Pancreas (tissue), 10 donors: ENCODE data around the gene VKORC1. TPM values are rescaled to one million over a fixed set of nuclear protein-coding genes. Genes with fewer than 3 reads are reported as not detected.

ENCODE experiments used
- ATAC-seq, 4 donors: fragments of 200-7000 bp; cut with Tn5 transposase; one replicate each; pipeline versions ENCODE4 v1.8.0 to v1.9.1; 2020; ENCODE audit warnings: mild to moderate bottlenecking in 4 of 4, moderate library complexity in 4 of 4
- DNase-seq, 6 donors: peaks; one replicate each; pipeline ENCODE4 v3.0.0-alpha.2; 2020
- FAIRE-seq: peaks from 2 replicates; lab custom pipeline; 2012; peaks lifted over from hg19 to GRCh38; lab: Jason Lieb, UNC
- H3K27ac ChIP-seq, 4 donors: fragments of 200-600 bp; sonication (generic); 1 replicate in 3 of 4; 2 replicates in 1 of 4; pipeline versions ENCODE4 v1.5.0 to v1.8.0; 2020
- H3K27me3 ChIP-seq, 4 donors: fragments of 200-600 bp; one replicate each; pipeline ENCODE4 v1.8.0; 2021
- H3K36me3 ChIP-seq, 3 donors: fragments of 200-600 bp; sonication (generic) in 1 of 3; one replicate each; pipeline versions ENCODE4 v1.5.0 to v1.8.0; 2020 to 2021
- H3K4me1 ChIP-seq, 3 donors: fragments of 200-600 bp; one replicate each; pipeline ENCODE4 v1.8.0; 2021
- H3K4me3 ChIP-seq, 4 donors: fragments of 200-600 bp; sonication (generic) in 2 of 4; one replicate each; pipeline versions ENCODE4 v1.5.0 to v1.8.0; 2020 to 2021
- H3K9me3 ChIP-seq, 4 donors: fragments of 200-600 bp; one replicate each; pipeline ENCODE4 v1.8.0; 2021
- CTCF ChIP-seq, 4 donors: fragments of 200-600 bp; sonication (generic) in 3 of 4; IDR thresholded peaks; one replicate each; pipeline versions ENCODE4 v1.5.0 to v1.8.0; 2021; ENCODE audit warnings: antibody characterized with exemption in 4 of 4
- WGBS, 2 donors: extraction: QIAGEN DNeasy Blood & Tissue Kit; methylation state at CpG; one replicate each; pipeline ENCODE4 v1.1.7; 2013; 5-methylcytosine and 5-hydroxymethylcytosine counted together
- intact Hi-C, 3 donors: fragments of 100-400 bp; cut with DNase I; formaldehyde crosslinking; loops; one replicate each; pipeline versions ENCODE4 v1.11.1 to v1.14.2; 2022
- polyA plus RNA-seq, 2 donors: library from polyadenylated mRNA; stranded (reverse); fragments of 200-250 nt; gene quantifications; one replicate each; pipeline ENCODE4 v1.2.3, GENCODE V29; 2013
- total RNA-seq, 6 donors: library from RNA; stranded (reverse); fragmentation: NEBNext Ultra II Directional in 4 of 6; extraction: Animal tissue kit (Norgen Biotek cat#: 25700) in 4 of 6; gene quantifications; one replicate each; pipeline versions ENCODE4 v1.2.1 to v1.2.4, GENCODE V29; 2021 to 2023
- donor health status: healthy with polysubstance abuse.
- donor health status: DM: no; HTN: no; CAD: no; lungs with moderate emphysema.
- donor health status: DM: no; HTN: no; CAD: no.
- donor health status: control.
- donor health status: control.
- donor health status: Bipolar disorder and iron deficiency.
- donor health status: DM: yes; HTN: yes; CAD: no.
- donor health status: DM: no; HTN: no; CAD: no.
- donor health status: DM: no; HTN: no; CAD: no.
- donor health status: DM: yes; HTN: yes; CAD: no.

The VKORC1 gene
- total and polyA plus RNA-seq, 8 donors = 37.7 to 90.9 (median 50.2) TPM

DNA sequence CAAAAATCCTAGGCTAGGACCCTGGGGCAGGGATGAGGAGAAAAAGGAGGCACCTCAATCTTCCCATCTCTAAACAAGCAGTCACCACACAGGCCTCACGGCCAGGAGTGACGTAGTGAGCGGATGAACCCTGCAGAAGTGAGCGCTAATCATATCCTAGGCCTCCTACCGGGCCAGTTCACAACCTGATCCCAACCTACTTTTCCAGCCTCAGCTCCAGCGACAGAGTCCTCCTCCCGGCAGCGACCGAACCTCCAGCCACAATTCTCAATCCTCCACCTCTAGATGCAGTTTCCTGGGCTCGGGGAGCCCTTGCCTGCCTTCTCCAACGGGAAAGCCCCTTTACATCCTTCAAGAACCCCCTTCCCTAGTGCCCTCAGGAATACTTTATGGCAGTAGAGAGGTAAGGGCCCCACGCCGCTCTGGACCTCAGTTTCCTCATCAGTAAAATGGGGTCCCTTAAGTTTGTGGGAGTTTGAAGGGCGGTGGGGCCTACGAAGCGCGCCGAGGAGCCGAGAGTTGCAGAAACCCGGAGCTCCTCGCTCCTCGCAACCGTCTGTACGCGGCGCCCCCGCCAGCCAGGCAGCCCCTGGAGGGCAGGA lies 22.0 kb downstream of the VKORC1 start:
- DNase-seq (peak in 2 of 6 donors; percentile 23 to 29), ATAC-seq (no peak), FAIRE-seq (no peak)
- H3K27me3 ChIP-seq = no peaks in the 10 kb centered on the region
- TF ChIP-seq CTCF (IDR thresholded peaks at IDR 0.05) = no peak
- 2 to 3% methylated on average over 27 of the region's 27 CpGs for WGBS, 2 donors
- peaks cover 0 to 12% (median 5%) of the 10 kb centered on the region in 3 donors for H3K4me1 ChIP-seq
- no peaks in the 10 kb centered on the region for H3K9me3 ChIP-seq
- peak overlapping the region; percentile 65 to 100 (median 90) for H3K4me3 ChIP-seq
- H3K27ac ChIP-seq = peak overlapping the region in 3 of 4 donors; percentile 82 to 90 (median 84)
- intact Hi-C loops = no loop called here
- peaks cover 0 to 13% (median 7%) of the 10 kb centered on the region in 3 donors for H3K36me3 ChIP-seq

DNA sequence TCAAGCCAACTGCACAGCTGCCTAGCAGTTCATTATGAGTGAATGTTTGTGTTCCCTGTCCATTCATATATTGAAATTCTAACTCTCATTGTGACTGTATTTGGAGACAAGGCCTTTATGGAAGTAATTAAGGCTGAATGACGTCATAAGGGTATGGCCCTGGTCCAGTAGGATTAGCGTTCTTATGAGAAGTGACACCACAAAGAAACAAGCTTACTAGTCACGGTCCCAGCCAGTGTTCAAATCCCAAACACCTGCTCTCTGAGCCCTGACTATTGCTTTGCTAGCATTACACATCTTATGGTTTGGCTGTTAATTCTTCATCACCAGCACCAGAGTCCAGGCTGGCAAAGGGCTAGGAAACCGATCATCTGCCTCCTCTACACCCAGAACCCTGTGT lies 22.7 kb downstream of the VKORC1 start:
- no peaks in the 10 kb centered on the region for H3K9me3 ChIP-seq
- H3K4me1 ChIP-seq = peaks cover 0 to 12% (median 5%) of the 10 kb centered on the region in 3 donors
- H3K27ac ChIP-seq = no peak overlapping the region
- DNase-seq (no peak), ATAC-seq (no peak), FAIRE-seq (no peak)
- no peak for TF ChIP-seq CTCF (IDR thresholded peaks at IDR 0.05)
- peaks cover 0 to 5% (median 0%) of the 10 kb centered on the region in 3 donors for H3K36me3 ChIP-seq
- WGBS, 2 donors = 37 to 44% methylated on average over 4 of the region's 4 CpGs
- peak overlapping the region in 1 of 4 donors; percentile 100 for H3K4me3 ChIP-seq
- intact Hi-C loops = no loop called here
- no peaks in the 10 kb centered on the region for H3K27me3 ChIP-seq

DNA sequence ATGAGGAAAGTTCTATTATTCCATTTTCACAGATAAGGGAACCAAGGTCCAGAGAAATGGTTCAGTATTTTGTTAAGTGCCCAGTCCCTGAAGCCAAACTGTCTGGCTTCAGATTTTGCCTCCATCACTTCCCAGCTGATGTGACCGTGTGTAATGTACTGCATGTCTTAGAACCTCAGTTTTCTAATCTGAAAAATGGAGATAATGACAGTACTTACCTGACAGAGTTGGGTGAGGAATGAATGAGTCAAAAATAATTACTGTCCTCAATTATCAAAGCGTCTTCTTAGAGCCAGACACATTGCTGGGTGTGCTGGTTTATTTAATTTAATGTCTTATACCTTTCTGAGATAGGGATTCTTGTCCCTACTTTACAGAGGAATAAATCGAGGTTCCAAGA lies 27.3 kb downstream of the VKORC1 start:
- WGBS, 2 donors = 75 to 79% methylated on average over 3 of the region's 3 CpGs

DNA sequence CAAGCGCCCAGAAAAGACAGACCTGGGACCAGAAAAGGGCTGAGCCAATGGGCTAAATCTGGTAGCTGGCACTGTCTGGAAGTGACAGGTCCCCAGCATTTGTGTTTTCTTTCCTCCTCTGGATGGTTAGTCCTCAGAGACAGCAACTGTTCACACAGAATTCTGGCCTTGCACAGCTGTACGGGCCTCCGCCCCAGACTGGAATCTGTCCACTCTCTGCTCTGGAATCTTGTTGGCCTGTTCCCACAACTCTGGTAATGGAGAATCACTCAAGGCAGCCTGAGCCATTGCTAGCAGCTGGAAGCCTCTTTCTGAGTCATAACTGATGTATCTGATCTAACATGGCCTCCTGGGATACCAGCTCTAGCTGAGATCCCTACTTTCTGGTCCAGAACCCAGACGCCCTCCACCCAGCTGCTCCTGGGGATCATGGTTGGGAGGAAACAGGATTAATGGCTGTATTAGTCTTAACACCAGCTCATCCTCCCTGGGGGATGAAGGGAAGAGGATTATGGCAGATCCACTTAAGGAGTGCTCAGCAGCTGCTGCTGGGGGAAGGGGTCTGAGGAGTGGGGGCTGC lies 29.6 kb downstream of the VKORC1 start:
- peak in 3 of 4 donors; percentile 61 to 68 (median 67) for ATAC-seq
- FAIRE-seq = no peak
- no peak for DNase-seq
- Histone ChIP-seq H3K9me3 (no peaks in the 10 kb centered on the region), H3K27ac (no peak overlapping the region), H3K4me1 (no peaks in the 10 kb centered on the region), H3K36me3 (peaks cover 0 to 10% (median 2%) of the 10 kb centered on the region in 3 donors), H3K27me3 (no peaks in the 10 kb centered on the region), H3K4me3 (no peak overlapping the region)
- intact Hi-C loops = no loop called here
- TF ChIP-seq CTCF (IDR thresholded peaks at IDR 0.05) = no peak
- 81 to 84% methylated on average over 4 of the region's 4 CpGs for WGBS, 2 donors

More for the DNA sequence above, 27.3 kb downstream of the VKORC1 start:
- no peak for DNase-seq
- H3K27ac ChIP-seq = no peak overlapping the region
- no peak for TF ChIP-seq CTCF (IDR thresholded peaks at IDR 0.05)
- intact Hi-C loops = no loop called here
- no peaks in the 10 kb centered on the region for H3K9me3 ChIP-seq
- no peak for ATAC-seq
- H3K4me3 ChIP-seq = no peak overlapping the region
- H3K36me3 ChIP-seq = no peaks in the 10 kb centered on the region
- FAIRE-seq = no peak
- no peaks in the 10 kb centered on the region for H3K27me3 ChIP-seq
- H3K4me1 ChIP-seq = peaks cover 0 to 6% (median 2%) of the 10 kb centered on the region in 3 donors
